ENCODE results near the gene NR5A2.

The NR5A2 gene

DNA sequence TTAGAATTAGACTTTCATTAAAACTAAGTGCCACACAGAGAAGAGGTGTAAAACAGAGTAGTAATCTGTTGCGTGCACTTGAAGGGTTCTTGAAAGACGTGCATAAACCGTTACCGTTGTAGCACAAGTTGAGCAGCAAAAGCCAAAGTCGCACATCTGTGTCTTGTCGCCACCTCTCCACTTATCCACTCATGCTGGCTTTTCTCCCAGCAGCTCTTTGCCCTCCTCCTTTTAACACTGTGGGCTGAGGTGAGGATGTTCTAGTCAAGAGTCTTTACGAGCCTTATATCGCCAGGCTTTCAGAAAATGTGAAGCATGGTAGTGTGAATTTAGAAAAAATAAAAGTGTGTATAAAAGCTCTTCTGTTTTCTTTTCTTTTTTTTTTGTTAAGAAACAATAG, 48.0 kb downstream of the NR5A2 start:
- DNase-seq = no peak

DNA sequence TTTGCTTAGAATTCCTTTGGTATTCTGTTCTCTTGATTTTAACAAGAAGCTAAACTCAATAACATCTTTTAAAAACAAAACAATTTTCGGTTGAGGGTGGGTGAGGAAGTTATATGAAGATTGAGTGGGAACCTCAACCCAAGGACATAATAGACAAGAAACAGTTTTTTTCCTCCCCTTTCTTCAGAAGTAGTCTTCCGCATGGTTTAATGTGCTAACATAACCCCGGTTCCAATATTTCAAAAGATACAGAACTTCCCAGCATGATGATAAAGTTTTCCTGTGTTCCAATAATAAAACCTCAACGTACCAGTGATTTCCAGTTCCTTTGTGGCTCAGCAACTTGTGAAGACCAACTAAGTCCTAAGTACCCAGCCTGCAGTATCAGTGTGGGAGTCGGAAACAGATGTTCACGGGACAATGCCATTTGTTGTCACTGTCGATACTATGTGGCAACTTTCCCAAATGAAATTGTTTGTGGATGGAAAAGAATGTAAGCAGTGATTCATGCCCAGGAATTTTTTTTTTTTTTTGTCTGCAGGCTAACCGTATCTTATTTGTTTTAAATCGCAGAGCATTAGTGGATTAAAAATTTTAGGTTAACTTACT, 48.5 kb downstream of the NR5A2 start:
- no peak for DNase-seq

DNA sequence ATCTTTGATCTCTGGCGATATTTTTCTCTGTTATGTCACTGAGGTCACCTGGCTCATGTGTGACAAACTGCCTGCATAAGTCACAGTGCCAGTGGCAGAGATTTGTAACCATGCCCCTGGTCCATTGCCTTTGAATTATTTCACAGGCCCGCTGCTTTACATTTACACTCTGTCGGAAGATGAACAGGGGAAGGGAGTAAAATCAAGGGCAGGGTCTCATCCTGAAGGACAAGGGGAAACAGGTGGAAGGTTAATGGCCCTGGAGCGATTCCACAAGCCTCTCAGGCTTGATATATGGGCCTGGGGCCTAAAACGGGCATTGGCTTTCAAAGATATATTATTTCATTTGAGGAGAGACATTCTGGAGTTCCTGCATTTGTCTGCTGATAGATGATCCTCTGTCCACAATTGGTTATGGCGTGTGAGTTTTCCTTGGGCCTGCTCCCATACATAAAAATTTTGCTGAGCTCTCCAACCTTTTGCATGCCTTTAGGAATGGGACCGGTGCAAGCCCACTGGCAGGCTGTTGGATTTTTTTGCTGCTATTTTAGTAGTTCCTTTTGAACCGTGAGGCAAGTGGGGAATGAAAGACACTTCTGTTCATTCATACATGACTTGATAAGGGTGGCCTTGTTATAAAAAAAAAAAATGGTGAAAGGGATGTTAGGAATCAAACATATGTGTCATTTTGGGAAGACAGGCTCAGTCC, 51.9 kb downstream of the NR5A2 start:
- DNase-seq = no peak

GRCh38 chr1:200081151-200081968, 53.9 kb downstream of the NR5A2 start:
- no peak for DNase-seq

GRCh38 chr1:200081969-200082245, 54.4 kb downstream of the NR5A2 start:
- DNase-seq = no peak

- no peak for DNase-seq
Measured at GRCh38 chr1:200082329-200082728, 54.8 kb downstream of the NR5A2 start.

DNA sequence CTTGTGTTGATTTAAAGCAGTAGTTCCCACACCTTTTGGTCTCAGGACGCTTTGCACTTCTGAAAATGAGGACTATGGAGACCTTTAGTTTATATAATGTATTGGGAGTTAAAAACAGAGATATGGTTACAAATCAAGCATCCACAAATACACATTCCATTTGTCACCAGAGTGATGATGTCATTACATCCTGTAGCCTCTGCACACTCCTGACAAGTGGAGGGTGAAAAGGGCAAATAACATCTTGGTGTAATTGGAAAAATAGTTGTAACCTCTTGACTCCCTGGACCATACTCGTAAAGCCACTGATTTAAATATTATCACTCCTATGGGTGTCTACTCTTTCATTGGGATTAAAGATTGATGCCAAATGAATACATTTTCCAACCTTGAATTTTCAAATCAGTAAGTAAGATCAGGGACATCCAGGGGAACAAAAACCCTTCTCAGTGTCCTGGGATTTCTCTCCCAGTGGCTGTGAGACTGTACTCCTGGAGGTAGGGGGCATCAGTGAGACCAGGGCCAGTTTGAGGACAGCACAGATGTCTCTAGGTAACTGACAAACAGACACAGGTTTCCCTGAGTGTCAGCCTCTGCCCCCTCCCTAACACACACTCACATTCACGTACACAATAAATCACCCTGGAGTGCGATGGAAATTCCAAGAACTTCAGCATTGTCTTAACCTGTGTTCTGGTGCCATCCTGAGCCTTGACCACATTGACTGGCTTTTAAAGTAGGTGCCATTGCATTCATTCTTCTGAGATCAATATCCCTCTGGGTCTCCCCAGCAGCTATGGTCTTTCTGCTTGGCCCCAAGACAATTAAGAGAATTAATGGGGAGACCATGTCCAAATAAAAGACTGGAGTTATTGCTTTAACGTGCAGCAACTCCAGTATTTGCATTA, 63.0 kb downstream of the NR5A2 start:
- DNase-seq = no peak

GRCh38 chr1:200095057-200095577, 67.6 kb downstream of the NR5A2 start:
- no peak for DNase-seq

DNA sequence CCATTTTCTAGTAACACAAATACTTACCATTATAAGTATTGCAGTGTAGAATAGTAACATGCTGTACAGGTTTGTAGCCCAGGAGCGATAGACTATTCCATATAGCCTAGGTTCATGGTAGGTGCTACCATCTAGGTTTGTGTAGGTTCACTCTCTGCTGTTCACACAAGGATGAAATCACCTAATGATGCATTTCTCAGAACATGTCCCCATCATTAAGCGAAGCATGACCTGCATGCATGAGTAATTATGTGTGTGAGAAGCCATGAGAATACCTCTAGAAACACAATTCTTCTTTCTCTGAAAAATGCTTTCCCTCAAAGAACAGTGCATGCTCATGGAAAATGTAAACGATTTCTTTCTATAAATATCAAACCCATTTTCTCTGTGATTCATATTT, 69.3 kb downstream of the NR5A2 start:
- DNase-seq = no peak

DNA sequence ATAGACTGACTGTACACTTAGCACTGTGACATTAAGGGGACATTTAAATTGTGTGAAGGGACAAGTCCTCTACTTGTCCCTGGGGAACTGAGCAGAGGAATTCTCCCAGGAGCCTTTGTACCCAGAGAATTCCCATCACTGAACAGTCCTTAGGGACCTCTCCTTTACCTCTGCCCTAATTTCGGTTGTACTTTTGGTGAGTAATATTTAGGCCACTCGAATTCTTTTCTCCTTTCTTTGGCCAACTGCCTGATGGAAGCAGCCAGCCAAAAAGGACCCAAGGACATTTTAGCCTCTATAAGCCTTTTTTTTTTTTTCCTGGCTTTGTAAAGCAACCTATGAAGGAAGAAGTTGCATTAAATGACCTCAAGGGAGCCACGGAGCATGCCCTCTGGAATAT, 71.5 kb downstream of the NR5A2 start:
- no peak for DNase-seq

DNA sequence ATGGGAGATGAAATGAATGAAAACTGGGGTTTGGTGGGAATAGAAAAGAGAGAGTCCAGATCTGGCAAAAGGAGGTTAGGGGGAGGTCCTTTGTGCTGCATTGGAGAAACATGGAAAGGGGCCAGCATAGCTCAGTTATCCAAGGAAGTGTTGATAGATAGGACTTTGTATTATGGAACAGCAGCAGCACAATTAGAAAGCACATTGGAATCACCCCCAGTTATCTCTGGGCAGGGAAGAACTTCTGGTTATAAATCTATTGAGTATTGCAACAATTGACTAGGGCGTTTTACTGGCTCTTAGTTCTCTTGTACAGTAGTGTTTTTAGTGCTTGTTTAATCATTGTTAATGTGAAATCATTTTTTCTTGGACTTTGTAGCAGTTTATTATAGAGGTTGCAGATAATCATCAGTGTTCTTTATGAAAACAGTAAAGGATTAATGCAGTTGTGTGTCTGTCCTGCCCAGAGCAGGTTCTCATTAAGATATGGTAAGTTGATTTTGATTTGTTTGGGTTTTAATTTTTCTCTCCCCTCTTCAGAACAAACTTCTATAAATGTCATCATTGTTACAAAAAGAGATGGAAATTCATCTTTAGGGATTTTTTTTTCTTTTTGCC, 76.6 kb downstream of the NR5A2 start:
- DNase-seq = no peak

GRCh38 chr1:200107004-200107470, 79.5 kb downstream of the NR5A2 start:
- DNase-seq = no peak

DNA sequence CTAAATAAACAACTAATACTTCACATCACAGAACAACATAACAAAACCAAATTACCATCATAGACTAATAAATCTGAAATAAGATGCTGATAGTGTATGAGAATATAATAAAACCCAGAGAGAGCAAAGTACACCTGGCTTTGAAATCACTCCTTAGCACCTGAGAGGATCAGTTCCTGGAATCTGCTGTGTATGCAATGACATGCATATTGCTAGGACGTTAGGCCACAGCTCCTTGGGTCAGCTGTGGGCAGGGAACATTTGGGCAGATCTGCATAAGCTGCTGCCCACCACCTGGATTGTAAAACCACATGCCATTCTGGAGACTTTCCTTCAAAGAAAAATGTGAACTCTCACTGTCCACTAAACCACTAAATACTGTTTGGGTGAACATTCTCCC, 81.1 kb downstream of the NR5A2 start:
- DNase-seq = no peak

DNA sequence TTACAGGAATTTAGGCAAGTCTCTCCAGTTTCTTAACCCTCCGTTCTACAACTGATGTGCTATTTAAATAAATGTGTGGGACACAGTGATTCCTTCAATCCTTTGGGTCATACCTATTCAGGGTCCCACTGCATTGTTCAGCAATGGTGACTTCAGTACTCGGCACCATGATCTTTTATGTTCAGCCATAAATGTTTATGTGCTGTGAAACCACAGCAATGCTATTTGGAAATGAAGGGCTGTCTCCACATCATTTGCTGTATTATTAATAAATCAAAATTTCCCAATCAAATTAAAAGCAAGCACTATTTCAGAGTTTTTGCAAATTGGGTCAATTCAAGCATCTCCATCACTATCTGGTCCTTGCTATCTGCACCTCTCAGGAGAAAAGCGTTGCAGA, 84.8 kb downstream of the NR5A2 start:
- DNase-seq = no peak

- no peak for DNase-seq
Measured at GRCh38 chr1:200115532-200115931, 88.0 kb downstream of the NR5A2 start.

GRCh38 chr1:200116324-200116723, 88.8 kb downstream of the NR5A2 start:
- no peak for DNase-seq

GRCh38 chr1:200118779-200119505, 91.4 kb downstream of the NR5A2 start:
- peak; percentile 11 for DNase-seq

DNA sequence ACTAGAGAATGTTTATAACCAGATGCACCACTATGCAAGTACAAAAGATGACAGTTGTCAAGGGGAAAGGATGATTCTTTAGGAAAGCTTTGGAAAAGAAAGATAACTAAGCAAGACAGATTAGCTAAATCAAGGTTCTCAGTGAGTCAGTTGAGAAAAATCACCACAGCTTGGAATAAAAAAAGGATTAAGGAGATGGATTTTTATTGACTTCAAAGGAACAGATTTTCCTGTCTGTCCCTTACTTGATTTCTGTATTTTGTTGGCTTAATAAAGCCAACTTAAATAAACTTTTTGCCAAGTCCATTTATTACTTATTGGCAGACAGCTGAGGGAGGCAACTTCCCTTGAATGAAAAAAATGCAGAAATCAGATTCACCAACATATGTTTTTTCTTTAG, 93.9 kb downstream of the NR5A2 start:
- no peak for DNase-seq

GRCh38 chr1:200124309-200124708, 96.8 kb downstream of the NR5A2 start:
- no peak for DNase-seq

DNA sequence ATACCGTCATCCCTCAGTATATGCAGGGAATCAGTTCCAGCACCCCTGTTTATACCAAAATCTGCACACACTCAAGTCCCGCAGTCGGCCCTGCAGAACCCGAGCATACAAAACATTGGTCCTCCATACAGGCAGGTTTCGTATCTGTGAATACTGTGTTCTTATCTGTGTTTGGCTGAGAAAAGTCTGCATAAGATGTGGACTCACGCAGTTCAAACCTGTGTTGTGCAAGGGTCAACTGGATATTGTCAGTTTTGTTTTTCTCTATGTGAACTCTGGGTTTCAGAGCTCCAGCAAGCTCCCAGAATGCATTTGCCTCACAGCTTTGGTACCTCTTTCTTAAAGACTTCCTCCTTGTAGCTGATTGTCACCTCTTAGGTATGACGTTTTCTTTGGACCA, 100.6 kb downstream of the NR5A2 start:
- no peak for DNase-seq
